Muscle layer of duodenum (tissue), 2 donors: ENCODE data around the gene MBD3L3.
"Not testable (repeated sequence)": the region's sequence is repeated elsewhere in the genome, so short reads cannot be mapped to it uniquely, and the experiment has no call there.

ENCODE experiments used
- H3K27ac ChIP-seq: one replicate; pipeline ENCODE4 v1.7.0; 2013; ENCODE audit warnings: mild to moderate bottlenecking, low read length
- H3K27me3 ChIP-seq: one replicate; pipeline ENCODE4 v1.7.0; 2013; ENCODE audit warnings: low read depth, mild to moderate bottlenecking, control low read depth, low read length
- H3K36me3 ChIP-seq, 2 donors: one replicate each; pipeline ENCODE4 v1.7.0; 2013; ENCODE audit warnings: low read length in 2 of 2, control low read depth in 1 of 2, mild to moderate bottlenecking in 1 of 2; ENCODE audit not compliant: insufficient read depth in 2 of 2, control insufficient read depth in 1 of 2
- H3K4me1 ChIP-seq, 2 donors: one replicate each; pipeline ENCODE4 v1.7.0; 2013; ENCODE audit warnings: low read length in 2 of 2, mild to moderate bottlenecking in 2 of 2, control low read depth in 1 of 2, moderate library complexity in 1 of 2; ENCODE audit not compliant: insufficient read depth in 2 of 2, control insufficient read depth in 1 of 2
- H3K4me3 ChIP-seq, 2 donors: one replicate each; pipeline ENCODE4 v1.7.0; 2013; ENCODE audit warnings: low read length in 2 of 2, low read depth in 1 of 2, mild to moderate bottlenecking in 1 of 2
- H3K9me3 ChIP-seq, 2 donors: one replicate each; pipeline ENCODE4 v1.7.0; 2013; ENCODE audit warnings: low read length in 2 of 2, control low read depth in 1 of 2, mild to moderate bottlenecking in 1 of 2; ENCODE audit not compliant: control insufficient read depth in 1 of 2
- donor health status: healthy.

Gene MBD3L3

DNA sequence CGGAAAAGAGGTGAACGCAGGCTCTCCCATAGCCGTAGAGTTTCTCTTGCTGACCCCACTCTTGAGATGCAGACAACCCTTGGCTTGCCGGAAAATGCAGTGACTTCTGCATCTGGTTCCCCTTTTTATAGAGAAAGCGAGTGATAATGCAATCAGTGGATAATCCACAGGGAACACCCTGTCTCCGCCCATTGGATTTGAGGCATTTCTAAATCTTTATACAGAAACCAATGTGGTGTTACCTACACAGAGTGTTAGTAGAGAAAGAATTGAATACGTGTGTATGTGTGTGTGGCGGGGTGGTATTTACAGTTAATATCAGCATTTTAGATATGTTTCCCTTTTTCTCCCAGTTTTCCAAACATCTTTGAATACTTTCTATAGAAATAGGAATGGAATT is at the start of gene MBD3L3:
TSS of gene MBD3L3 (minus strand) at position 101 of the 400 bp plus-strand sequence. CDS start at position 30, 71 bp downstream.
- H3K9me3 ChIP-seq, H3K27ac ChIP-seq, H3K27me3 ChIP-seq, H3K4me3 ChIP-seq, H3K4me1 ChIP-seq, H3K36me3 ChIP-seq: not testable (repeated sequence)

DNA sequence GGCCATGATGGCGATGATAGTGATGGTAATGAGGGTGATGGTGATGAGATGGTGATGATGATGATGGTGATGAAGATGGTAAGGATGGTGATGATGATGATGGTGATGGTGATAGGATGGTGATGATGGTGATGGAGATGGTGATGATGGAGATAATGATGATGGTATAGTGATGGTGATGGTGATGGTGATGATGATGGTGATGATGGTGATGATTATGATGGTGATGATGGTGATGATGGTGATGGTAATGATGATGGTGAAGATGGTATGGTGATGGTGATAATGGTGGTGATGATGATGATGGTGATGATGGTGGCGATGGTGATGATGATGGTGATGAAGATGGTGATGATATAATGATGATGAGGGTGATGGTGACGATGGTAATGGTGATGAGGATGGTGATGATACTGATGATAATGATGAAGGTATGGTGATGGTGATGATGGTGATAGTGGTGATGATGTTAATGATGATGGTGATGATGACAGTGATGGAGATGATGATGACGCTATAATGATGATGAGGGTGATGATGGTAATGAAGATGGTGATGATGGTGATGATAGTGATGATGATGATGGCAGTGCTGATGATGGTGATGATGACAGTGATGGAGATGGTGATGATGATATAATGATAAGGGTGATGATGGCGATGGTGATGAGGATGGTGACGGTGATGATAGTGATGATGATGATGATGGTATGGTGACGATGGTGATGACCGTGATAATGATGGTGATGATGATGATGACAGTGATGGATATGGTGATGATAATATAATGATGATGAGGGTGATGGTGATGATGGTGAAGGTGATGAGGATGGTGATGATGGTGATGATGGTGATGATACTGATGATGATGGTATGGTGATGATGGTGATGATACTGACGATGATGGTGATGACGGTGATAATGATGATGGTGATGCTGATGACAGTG is 48.5 kb upstream of the MBD3L3 start:
- Histone ChIP-seq H3K27ac (no peak overlapping the region), H3K4me3 (no peak overlapping the region), H3K27me3 (no peaks in the 10 kb centered on the region)

GRCh38 chr19:7104747-7105447 is 46.4 kb upstream of the MBD3L3 start:
- Histone ChIP-seq H3K9me3 (no peaks in the 10 kb centered on the region), H3K4me3 (no peak overlapping the region), H3K4me1 (peaks cover 0 to 1% of the 10 kb centered on the region in 2 donors), H3K27me3 (no peaks in the 10 kb centered on the region), H3K27ac (no peak overlapping the region), H3K36me3 (no peaks in the 10 kb centered on the region)

More for the DNA sequence above, 48.5 kb upstream of the MBD3L3 start:
- no peaks in the 10 kb centered on the region for H3K4me1 ChIP-seq
- H3K36me3 ChIP-seq, result no peaks in the 10 kb centered on the region
- no peaks in the 10 kb centered on the region for H3K9me3 ChIP-seq

DNA sequence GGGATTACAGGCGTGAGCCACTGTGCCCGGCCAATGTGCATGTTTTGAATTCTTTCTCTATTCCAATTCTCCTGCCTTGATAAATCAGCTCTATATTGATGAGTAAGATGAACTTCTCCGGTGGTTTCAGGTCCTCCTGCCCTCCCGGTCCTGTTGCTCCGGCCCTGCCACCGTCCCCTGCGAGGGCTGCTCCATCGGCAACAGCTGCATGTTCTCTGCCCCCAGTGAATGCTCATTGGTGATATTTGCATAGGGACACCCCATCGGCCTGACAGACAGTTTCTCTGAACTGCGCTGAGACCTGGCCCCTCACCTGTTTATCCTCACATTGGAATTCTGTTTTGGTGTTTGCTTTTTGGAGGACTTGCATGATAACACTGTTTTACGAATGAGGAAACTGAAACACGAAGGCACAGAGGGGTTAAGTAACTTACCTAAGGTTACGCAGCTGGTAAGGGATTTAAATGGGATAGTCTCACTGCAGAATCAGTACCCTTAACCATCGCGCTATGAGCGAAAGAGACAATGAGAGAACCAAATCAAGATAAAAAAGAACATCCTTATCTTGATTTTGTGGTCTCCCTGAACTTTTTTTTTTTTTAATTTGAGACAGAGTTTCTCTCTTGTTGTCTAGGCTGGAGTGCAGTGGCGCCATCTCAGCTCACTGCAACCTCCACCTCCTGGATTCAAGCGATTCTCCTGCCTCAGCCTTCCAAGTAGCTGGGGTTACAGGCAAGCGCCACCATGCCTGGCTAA is 43.2 kb upstream of the MBD3L3 start:
- no peaks in the 10 kb centered on the region for H3K36me3 ChIP-seq
- peaks cover 0 to 10% of the 10 kb centered on the region in 2 donors for H3K4me1 ChIP-seq
- H3K27ac ChIP-seq, result no peak overlapping the region
- no peaks in the 10 kb centered on the region for H3K27me3 ChIP-seq
- H3K9me3 ChIP-seq, result peaks cover 0 to 4% of the 10 kb centered on the region in 2 donors
- no peak overlapping the region for H3K4me3 ChIP-seq

DNA sequence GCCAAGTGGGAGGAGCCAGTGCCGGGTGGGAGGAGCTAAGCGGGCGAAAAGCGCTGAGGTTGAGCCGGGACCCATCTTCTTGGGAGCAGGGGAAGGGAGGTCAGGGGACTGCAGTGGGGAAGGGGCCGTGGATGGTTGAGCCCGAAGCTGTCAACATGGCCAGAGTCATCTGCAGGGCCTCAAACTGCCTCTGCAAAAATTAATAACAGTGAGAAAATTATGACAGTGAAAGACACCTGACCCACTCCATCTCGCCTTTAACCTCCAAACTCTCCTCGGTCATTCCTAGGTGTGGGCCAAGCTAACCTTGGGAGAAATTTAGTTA is 41.1 kb upstream of the MBD3L3 start:
- H3K36me3 ChIP-seq, result no peaks in the 10 kb centered on the region
- H3K27me3 ChIP-seq, result no peaks in the 10 kb centered on the region
- H3K4me1 ChIP-seq, result peaks cover 0 to 10% of the 10 kb centered on the region in 2 donors
- H3K27ac ChIP-seq, result no peak overlapping the region
- H3K9me3 ChIP-seq, result peaks cover 0 to 12% of the 10 kb centered on the region in 2 donors
- H3K4me3 ChIP-seq, result peak overlapping the region; percentile 74 to 76

- Histone ChIP-seq H3K27ac (peak overlapping the region; percentile 94), H3K9me3 (peaks cover 0 to 12% of the 10 kb centered on the region in 2 donors), H3K36me3 (no peaks in the 10 kb centered on the region), H3K4me3 (peak overlapping the region; percentile 74 to 76), H3K4me1 (peaks cover 0 to 10% of the 10 kb centered on the region in 2 donors), H3K27me3 (no peaks in the 10 kb centered on the region)
These were observed 40.5 kb upstream of the MBD3L3 start for GRCh38 chr19:7098701-7099596.

GRCh38 chr19:7098096-7098495 is 39.6 kb upstream of the MBD3L3 start:
- Histone ChIP-seq H3K27me3 (no peaks in the 10 kb centered on the region), H3K27ac (peak overlapping the region; percentile 94), H3K4me1 (peaks cover 0 to 10% of the 10 kb centered on the region in 2 donors), H3K36me3 (no peaks in the 10 kb centered on the region), H3K4me3 (peak overlapping the region; percentile 74 to 76), H3K9me3 (peaks cover 0 to 17% of the 10 kb centered on the region in 2 donors)

DNA sequence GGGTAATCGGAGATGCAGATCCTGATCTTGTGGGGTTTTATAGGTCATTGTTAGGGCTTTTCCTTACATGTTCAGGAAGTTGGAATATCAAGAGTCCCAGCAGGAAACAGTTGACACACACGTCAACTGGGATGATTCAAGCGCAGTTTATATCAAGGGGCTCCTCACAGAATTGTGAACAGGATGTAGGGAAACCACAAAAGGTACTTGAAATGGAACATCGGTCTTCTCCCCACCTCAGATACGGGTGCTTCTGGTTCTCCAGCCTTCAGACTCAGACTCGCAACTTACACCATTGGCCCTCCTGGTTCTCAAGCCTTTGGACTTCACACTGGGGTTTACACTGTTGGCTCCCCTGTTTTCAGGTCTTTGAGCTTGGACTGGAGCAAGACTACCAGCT is 30.5 kb upstream of the MBD3L3 start:
- Histone ChIP-seq H3K27ac (no peak overlapping the region), H3K9me3 (peaks cover 30 to 79% of the 10 kb centered on the region in 2 donors), H3K4me3 (peak overlapping the region in 1 of 2 donors; percentile 49)

GRCh38 chr19:7083076-7083956 is 24.8 kb upstream of the MBD3L3 start:
- peaks cover 60 to 92% of the 10 kb centered on the region in 2 donors for H3K9me3 ChIP-seq
- H3K4me1 ChIP-seq, result no peaks in the 10 kb centered on the region
- H3K36me3 ChIP-seq, result peaks cover 58 to 73% of the 10 kb centered on the region in 2 donors
- no peak overlapping the region for H3K27ac ChIP-seq
- no peaks in the 10 kb centered on the region for H3K27me3 ChIP-seq
- H3K4me3 ChIP-seq, result peak overlapping the region; percentile 12 to 50

More for the DNA sequence above, 30.5 kb upstream of the MBD3L3 start:
- H3K4me1 ChIP-seq, result no peaks in the 10 kb centered on the region
- peaks cover 5 to 31% of the 10 kb centered on the region in 2 donors for H3K36me3 ChIP-seq
- no peaks in the 10 kb centered on the region for H3K27me3 ChIP-seq
